Stimulated activated naive CD8-positive, alpha-beta T cell treated with anti-CD3 and anti-CD28 coated beads, Interleukin-15, Interleukin-2, amounts not matched to agents 100 ng/mL and 50 ng/mL, for 24 hours (primary cell): ENCODE data around the gene ANKRD62.

Experiments
- H3K27ac Mint-ChIP-seq: one replicate; pipeline ENCODE4 v1.8.0; 2021; ENCODE audit warnings: mild to moderate bottlenecking, mixed read lengths
- H3K27me3 Mint-ChIP-seq: one replicate; pipeline ENCODE4 v1.8.0; 2021; ENCODE audit warnings: mixed read lengths
- H3K36me3 Mint-ChIP-seq: one replicate; pipeline ENCODE4 v1.8.0; 2021; ENCODE audit warnings: low read depth, mixed read lengths
- H3K4me1 Mint-ChIP-seq: one replicate; pipeline ENCODE4 v1.8.0; 2021; ENCODE audit warnings: low read depth, mixed read lengths
- H3K4me3 Mint-ChIP-seq: one replicate; pipeline ENCODE4 v1.8.0; 2021; ENCODE audit warnings: mild to moderate bottlenecking, mixed read lengths
- H3K9me3 Mint-ChIP-seq: one replicate; pipeline ENCODE4 v1.8.0; 2021; ENCODE audit warnings: mixed read lengths

The ANKRD62 gene

GRCh38 chr18:12162786-12163185, 69.1 kb downstream of the ANKRD62 start:
- Mint-ChIP-seq H3K9me3 (peaks cover 11% of the 10 kb centered on the region), H3K27ac (no peak overlapping the region), H3K4me3 (no peak overlapping the region), H3K4me1 (no peaks in the 10 kb centered on the region), H3K27me3 (peaks cover 11% of the 10 kb centered on the region), H3K36me3 (no peaks in the 10 kb centered on the region)

- Mint-ChIP-seq H3K4me1 (no peaks in the 10 kb centered on the region), H3K4me3 (no peak overlapping the region), H3K9me3 (peaks cover 11% of the 10 kb centered on the region), H3K27me3 (peaks cover 13% of the 10 kb centered on the region), H3K27ac (no peak overlapping the region), H3K36me3 (no peaks in the 10 kb centered on the region)
These were observed 71.6 kb downstream of the ANKRD62 start for GRCh38 chr18:12165038-12165768.
